Measurements from ENCODE around the gene NEUROG2.

The NEUROG2 gene

GRCh38 chr4:112521123-112522023, 5.4 kb upstream of the NEUROG2 start:
- H3K4me3 ChIP-seq (ENCODE audit: control insufficient read depth, low read depth, low read length), result no peak overlapping the region
- no peak for DNase-seq (ENCODE audit: low read depth)
- TF ChIP-seq CTCF (IDR thresholded peaks at IDR 0.05; ENCODE audit: control insufficient read depth, insufficient read depth, low read depth, low read length, missing control alignments), result no peak

- H3K4me3 ChIP-seq (ENCODE audit: control insufficient read depth, low read depth, low read length), result no peak overlapping the region
- DNase-seq (ENCODE audit: low read depth), result no peak
- no peak for TF ChIP-seq CTCF (IDR thresholded peaks at IDR 0.05; ENCODE audit: control insufficient read depth, insufficient read depth, low read depth, low read length, missing control alignments)
Measured at GRCh38 chr4:112520598-112521122, 4.7 kb upstream of the NEUROG2 start.

GRCh38 chr4:112519689-112520597, 4.0 kb upstream of the NEUROG2 start:
- DNase-seq (ENCODE audit: low read depth), result no peak

GRCh38 chr4:112518675-112519074, 2.7 kb upstream of the NEUROG2 start:
- DNase-seq (ENCODE audit: low read depth), result no peak
- TF ChIP-seq CTCF (IDR thresholded peaks at IDR 0.05; ENCODE audit: control insufficient read depth, insufficient read depth, low read depth, low read length, missing control alignments), result no peak
- no peak overlapping the region for H3K4me3 ChIP-seq (ENCODE audit: control insufficient read depth, low read depth, low read length)

More at GRCh38 chr4:112519689-112520597, 4.0 kb upstream of the NEUROG2 start:
- H3K4me3 ChIP-seq (ENCODE audit: control insufficient read depth, low read depth, low read length), result no peak overlapping the region
- TF ChIP-seq CTCF (IDR thresholded peaks at IDR 0.05; ENCODE audit: control insufficient read depth, insufficient read depth, low read depth, low read length, missing control alignments), result no peak

- no peak for DNase-seq (ENCODE audit: low read depth)
- no peak for TF ChIP-seq CTCF (IDR thresholded peaks at IDR 0.05; ENCODE audit: control insufficient read depth, insufficient read depth, low read depth, low read length, missing control alignments)
- no peak overlapping the region for H3K4me3 ChIP-seq (ENCODE audit: control insufficient read depth, low read depth, low read length)
Measured at GRCh38 chr4:112517911-112518310, 1.9 kb upstream of the NEUROG2 start.

- no peak for DNase-seq (ENCODE audit: low read depth)
- H3K4me3 ChIP-seq (ENCODE audit: control insufficient read depth, low read depth, low read length), result no peak overlapping the region
- no peak for TF ChIP-seq CTCF (IDR thresholded peaks at IDR 0.05; ENCODE audit: control insufficient read depth, insufficient read depth, low read depth, low read length, missing control alignments)
Measured at GRCh38 chr4:112517067-112517634, 1.2 kb upstream of the NEUROG2 start.

All from AG09309 (cell line).